HG03565 (cell line): ENCODE measurements around the gene RASSF6.
"Not testable (repeated sequence)": the region's sequence is repeated elsewhere in the genome, so short reads cannot be mapped to it uniquely, and the experiment has no call there.

Experiments used
- ATAC-seq: cut with Tn5 transposase; IDR thresholded peaks from one replicate; pipeline ENCODE4 v1.9.1; 2021; ENCODE audit warnings: mild to moderate bottlenecking, moderate library complexity; ENCODE audit not compliant: unreplicated experiment

The RASSF6 gene

GRCh38 chr4:73620115-73620792 is at the start of gene RASSF6:
Gene RASSF6, minus strand, starts transcription at chr4:73620436. Its CDS starts 8,641 bp downstream, at chr4:73611795.
- peak; percentile 75 for ATAC-seq

- no peak for ATAC-seq
Measured at GRCh38 chr4:73669410-73670183, 49.4 kb upstream of the RASSF6 start.

- no peak for ATAC-seq
Measured at GRCh38 chr4:73668782-73669201, 48.6 kb upstream of the RASSF6 start.

GRCh38 chr4:73665924-73666323 is 45.7 kb upstream of the RASSF6 start:
- not testable (repeated sequence) for ATAC-seq

- ATAC-seq: no peak
Measured at GRCh38 chr4:73664470-73664869, 44.2 kb upstream of the RASSF6 start.

GRCh38 chr4:73663576-73663975 is 43.3 kb upstream of the RASSF6 start:
- no peak for ATAC-seq

GRCh38 chr4:73662709-73663546 is 42.7 kb upstream of the RASSF6 start:
- ATAC-seq: peak; percentile 73

GRCh38 chr4:73661646-73662119 is 41.4 kb upstream of the RASSF6 start:
- ATAC-seq: no peak

- ATAC-seq: no peak
Measured at GRCh38 chr4:73660808-73661207, 40.6 kb upstream of the RASSF6 start.

- ATAC-seq: peak; percentile 69
Measured at GRCh38 chr4:73653695-73654106, 33.5 kb upstream of the RASSF6 start.

- no peak for ATAC-seq
Measured at GRCh38 chr4:73650250-73650649, 30.0 kb upstream of the RASSF6 start.

GRCh38 chr4:73648478-73648877 is 28.2 kb upstream of the RASSF6 start:
- ATAC-seq: no peak

GRCh38 chr4:73646117-73646516 is 25.9 kb upstream of the RASSF6 start:
- ATAC-seq: no peak

- no peak for ATAC-seq
Measured at GRCh38 chr4:73631565-73632226, 11.5 kb upstream of the RASSF6 start.

- not testable (repeated sequence) for ATAC-seq
Measured at GRCh38 chr4:73628834-73629233, 8.6 kb upstream of the RASSF6 start.

- no peak for ATAC-seq
Measured at GRCh38 chr4:73621357-73621756, 1.1 kb upstream of the RASSF6 start.

- ATAC-seq: no peak
Measured at GRCh38 chr4:73619346-73619745, 890 bp downstream of the RASSF6 start.

GRCh38 chr4:73617256-73617655 is 3.0 kb downstream of the RASSF6 start:
- ATAC-seq: no peak

GRCh38 chr4:73615613-73616012 is 4.6 kb downstream of the RASSF6 start:
- ATAC-seq: no peak

GRCh38 chr4:73614311-73614867 is 5.8 kb downstream of the RASSF6 start:
- no peak for ATAC-seq
